Right ventricle myocardium inferior (tissue), 1 donor: ENCODE measurements around the gene TSPAN6. TPM values are rescaled to one million over a fixed set of nuclear protein-coding genes. Genes with fewer than 3 reads are reported as not detected.
A peak's percentile ranks its signal among the peaks of the same experiment; 100 is the strongest.

Experiments
- ATAC-seq: fragments of 200-7000 bp; cut with Tn5 transposase; one replicate; pipeline ENCODE4 v1.9.1; 2020; ENCODE audit warnings: mild to moderate bottlenecking, moderate library complexity
- DNase-seq: peaks from one replicate; pipeline ENCODE4 v3.0.0; 2021; ENCODE audit errors: missing footprints
- intact Hi-C: fragments of 100-400 bp; cut with DNase I; formaldehyde crosslinking; loops from one replicate; pipeline ENCODE4 v1.11.0; 2022
- total RNA-seq: library from RNA; stranded (reverse); fragmentation: NEBNext Ultra II Directional; extraction: Animal tissue kit (Norgen Biotek cat#: 25700); gene quantifications from one replicate; pipeline ENCODE4 v1.2.1, GENCODE V29; 2021
- donor health status: DM: no; HTN: yes; CAD: no; lungs with severe emphysema.

The TSPAN6 gene
- total RNA-seq, 1 donor from 2014 or later, result 5.0 TPM

DNA sequence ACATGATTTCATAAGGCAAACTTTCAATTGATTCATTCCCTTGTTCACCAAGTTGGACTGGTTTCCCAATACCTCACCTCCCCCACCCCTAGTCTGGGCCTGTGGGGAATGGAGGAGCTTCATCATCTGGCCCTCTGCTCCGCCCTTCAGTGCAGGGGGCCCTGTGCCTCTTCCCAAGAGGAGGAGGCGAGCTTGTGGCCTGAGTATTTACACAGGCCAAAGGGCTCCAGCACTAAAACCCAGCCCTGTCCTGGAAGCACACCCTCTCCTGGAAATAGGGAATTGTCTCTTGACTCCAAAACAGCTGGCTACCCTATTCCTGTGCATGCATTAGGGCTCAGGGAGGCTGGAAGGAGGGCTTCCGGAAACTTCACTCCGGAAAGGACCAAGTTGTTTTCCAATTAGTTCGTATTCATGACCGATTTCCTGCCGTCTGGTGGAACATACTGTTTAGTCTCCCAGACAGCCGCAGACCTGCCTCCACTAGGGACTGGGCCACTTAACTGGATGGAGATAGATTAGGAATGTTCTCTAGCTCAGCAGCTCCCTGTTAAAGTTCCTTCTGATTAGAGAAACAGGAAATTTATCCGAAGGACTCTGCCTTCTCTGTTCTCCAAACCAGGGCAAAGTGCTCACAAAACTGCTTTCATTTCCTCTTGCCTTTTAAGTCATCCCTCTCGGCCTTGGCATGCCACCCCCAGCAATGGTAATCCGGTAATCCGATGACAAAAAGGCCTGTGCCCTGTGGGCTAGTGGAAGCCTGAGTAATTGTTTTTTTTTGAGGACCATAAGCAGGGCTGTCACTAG, 13.1 kb upstream of the TSPAN6 start:
- peak; percentile 94 for ATAC-seq
- intact Hi-C loops, result no loop called here
- peak; percentile 73 for DNase-seq

DNA sequence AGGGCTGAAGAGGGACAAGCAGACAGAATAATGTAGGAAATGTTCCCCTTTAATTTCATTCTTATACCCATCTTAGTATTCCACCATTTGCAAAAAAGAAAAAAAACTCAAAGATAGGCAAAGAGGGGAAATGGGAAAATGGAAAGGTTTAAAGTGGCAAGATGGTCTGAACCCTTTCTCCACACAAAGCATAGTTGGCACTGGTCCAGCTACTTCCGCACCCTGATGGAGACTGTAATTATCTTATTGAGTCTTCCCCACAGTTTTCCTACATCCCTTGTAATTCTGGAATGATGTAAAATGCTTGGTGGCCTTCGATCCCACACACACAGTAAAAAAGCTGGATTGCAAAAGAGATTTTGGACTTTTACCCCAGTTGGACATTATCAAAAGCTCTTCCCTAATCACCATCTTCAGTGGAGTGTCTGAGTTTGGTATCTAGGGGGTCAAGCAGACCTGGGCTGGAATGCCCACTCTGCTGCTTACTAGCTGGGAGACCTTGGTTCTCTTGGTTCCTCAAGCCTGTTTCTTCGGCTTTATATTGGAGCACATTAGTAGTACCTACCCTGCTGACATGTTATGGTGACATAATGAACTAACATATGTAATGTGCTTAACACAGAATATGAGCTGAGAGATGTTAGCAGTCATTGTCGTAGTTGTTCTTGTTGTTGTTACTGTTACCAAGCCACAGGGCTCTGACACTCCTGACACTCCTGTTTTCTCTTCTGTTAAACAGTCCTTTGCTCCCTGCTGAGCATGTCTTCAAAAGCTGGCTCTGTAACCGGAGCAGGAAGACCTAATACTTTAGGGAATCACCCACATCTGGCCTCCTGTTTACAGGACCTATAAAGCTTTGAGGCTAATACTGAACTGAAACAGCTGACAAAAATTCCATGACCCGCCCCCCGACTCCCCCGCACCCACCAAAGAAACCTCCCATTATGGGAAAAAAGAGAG, 12.1 kb upstream of the TSPAN6 start:
- DNase-seq (no peak), ATAC-seq (peak; percentile 51)
- intact Hi-C loops, result no loop called here

DNA sequence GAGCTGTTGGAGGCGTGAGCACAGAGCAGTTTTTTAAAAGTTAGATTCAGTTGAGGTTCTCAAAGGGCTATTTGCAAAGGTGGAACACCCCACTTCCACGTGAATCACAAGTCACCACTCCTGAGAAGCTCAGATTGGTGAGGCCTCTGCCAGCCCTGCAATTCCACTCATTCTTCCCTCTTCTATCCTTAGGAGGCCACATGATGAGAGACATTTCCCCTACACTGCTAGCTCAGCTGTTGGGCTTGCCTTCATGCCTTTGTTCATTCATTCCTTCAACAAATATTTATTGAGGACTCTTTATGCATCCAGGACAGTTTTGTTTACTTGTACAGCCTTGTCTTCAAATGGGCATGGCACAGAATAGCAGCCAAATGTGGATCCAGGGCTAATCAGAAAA, 11.1 kb upstream of the TSPAN6 start:
- no peak for DNase-seq
- no peak for ATAC-seq
- intact Hi-C loops, result no loop called here

DNA sequence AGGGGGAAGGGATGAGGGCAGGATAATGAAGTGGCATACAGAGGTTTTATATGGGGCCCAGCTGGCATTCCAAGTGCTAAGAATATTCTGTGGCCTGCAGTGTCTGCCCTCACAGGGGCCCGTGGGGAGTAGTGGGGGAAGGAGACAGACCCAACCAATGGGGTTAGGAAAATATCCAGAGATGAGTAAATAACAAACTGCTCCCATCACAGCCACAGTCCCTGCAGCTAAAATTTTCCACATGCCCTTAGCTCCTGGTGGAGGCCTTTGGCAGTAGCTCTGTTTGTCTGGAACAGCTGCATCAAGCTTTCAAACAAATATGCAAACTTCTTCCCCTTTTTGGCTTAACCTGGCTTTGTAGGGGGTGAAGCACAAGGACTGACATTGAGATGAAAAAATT, 10.5 kb upstream of the TSPAN6 start:
- ATAC-seq (no peak), DNase-seq (no peak)
- intact Hi-C loops, result no loop called here

DNA sequence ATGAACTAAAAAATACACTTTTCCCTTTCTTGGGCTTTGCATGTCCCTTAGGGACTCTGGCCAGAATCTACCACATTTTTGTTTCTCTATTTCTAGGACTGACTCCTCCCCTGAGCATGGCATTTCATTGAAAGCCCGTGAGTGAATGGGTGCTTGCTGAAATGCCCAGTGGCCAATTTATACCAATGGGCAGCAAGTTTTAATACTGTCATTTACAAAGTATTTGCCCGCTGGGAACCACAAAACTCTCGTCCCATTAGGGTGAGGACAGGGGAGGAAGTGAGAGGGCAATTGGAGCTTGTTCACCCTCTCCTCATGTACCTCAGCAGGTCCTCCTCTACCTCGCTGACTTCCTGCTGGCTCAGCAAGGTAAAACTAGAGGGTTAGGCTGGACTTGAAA, 8.5 kb upstream of the TSPAN6 start:
- ATAC-seq (no peak), DNase-seq (no peak)
- intact Hi-C loops, result no loop called here

DNA sequence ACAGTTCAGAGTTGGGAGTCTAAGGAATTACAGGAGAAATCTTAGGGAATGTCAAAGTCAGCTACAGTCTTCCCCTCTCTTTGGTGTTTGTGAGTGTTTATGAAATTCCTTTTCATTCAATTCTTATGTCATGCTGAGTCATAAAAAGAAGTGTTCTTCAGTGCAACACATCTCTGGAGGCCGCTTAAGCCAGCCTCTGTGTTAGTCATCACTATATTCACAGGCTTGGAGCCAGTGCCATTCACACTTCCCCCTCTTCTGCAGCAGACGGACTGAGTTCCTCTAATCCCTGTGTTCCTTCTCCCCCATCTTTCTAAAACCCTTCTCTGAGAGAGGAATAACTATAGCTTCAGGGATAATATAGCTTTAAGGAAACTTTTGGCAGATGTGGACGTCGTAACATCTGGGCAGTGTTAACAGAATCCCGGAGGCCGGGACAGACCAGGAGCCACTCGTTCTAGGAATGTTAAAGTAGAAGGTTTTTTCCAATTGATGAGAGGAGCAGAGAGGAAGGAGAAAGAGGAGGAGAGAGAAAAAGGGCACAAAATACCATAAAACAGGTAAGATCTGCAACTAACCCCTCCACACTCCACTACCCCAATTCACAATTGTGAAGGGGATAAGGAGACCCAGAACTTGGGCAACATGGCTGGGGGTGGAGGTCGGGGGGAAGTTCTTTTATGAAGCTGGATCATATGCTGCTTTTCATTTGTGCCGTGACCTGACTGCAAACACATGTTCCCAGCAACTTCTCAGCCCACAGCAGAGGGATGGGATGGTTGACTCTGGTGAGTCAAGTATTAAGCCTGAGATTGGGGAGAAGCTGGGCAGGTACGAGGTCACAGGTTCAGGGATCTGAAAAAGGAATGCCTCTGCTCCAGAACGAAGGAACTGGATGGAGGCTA, 7.6 kb upstream of the TSPAN6 start, which contains the start of gene SRPX2:
SRPX2 (plus strand) TSS at position 244 of the 905 bp plus-strand sequence. CDS start 2,124 bp downstream, outside the sequence.
- ATAC-seq (peak; percentile 92), DNase-seq (no peak)
- intact Hi-C loops, result no loop called here

DNA sequence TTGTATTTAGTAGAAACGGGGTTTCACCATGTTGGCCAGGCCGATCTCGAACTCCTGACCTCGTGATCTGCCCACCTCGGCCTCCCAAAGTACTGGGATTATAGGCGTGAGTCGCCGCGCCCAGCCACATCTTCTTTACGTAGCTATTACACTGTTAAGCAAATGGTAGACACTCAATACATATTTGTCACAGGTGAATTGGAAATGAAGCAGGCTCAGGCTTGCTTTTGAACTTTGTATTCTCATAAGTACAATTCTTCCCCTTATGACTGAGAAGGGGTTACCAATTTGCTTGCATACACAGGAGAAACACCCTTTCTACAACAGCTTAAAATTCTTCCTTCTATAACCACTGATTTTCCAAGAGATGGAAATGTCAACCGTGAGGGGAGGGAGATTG, 6.6 kb upstream of the TSPAN6 start:
- DNase-seq, result no peak

DNA sequence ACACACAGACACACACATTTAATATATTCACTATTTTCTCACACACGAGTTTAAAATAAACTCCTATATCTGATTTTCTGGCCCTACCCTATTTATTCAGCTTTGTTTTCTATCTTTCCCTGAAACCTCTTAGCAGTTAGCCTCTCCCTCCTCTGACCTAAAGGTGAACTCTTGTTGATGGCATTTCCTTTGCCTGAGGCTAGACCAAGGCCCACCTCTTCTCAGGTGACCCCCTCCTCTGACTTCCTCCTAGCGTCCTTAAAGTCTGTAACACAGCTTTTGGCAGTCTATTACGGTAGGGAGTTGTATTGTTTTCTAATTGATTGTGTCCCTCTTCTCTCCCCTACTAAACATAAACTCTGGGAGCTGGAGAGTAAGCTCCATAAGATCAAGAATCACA, 5.7 kb upstream of the TSPAN6 start:
- ATAC-seq, result no peak
- intact Hi-C loops, result no loop called here
- no peak for DNase-seq

More for the DNA sequence above, 6.6 kb upstream of the TSPAN6 start:
- intact Hi-C loops, result no loop called here
- ATAC-seq, result no peak

DNA sequence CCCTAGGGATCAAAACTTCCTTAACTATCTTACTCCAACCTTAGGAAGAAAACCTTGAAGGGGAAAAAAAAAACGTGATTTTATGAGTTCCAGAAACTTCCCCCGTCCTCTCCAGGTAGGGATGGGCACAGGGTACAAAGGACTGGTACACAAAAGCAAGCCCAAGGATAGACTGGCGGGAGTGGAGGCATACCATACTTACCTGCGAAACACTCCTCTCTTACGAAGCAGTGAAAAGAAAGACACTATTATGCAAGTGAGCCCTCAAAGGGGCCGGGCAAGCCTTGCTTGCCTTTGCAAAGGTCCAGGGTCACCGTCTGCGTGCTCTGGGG, 651 bp downstream of the TSPAN6 start:
- DNase-seq (no peak), ATAC-seq (peak; percentile 13)
- intact Hi-C loops, result no loop called here

DNA sequence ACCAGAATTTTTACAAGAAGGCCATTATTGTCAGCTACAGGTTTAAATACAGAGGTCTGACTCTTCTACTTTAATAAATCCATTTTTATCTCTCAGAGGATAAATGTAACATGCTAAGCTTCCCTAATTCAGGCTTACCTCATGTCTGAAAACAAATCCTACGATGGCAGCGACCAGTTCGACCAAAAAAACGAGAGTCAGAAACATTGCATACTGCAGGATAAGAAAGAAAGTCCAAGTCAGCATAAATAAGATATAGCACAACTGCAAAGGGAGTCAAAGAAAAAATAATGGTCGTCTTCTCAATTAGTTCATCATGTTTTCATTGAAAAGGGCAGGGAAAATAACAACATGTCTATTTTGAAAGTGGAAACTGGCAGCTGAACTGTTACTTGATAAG, 1.6 kb downstream of the TSPAN6 start:
- no peak for DNase-seq
- intact Hi-C loops, result no loop called here
- no peak for ATAC-seq

DNA sequence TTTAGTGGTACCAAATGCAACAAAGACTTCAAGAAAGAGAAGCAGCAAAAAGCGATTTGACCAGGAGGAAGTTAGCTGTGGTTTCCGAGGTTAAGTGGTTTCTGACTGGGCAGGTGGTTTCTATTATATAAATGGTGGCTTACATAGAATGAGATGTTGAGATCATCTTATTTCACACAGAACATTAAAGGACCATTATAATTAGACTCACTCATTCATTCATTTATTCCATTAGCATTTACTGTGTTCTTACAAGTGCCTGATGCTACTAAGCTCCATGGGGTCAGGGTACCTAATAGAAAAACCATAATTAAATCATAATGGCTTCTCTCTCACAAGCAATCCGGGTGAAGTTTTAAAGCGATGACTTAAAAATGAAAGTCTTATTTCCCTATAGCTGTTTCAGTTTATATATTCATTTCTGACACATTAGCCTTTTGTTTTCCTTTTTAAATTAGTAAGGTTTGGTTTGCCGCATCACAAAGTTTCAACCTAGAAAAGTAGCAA, 10.6 kb downstream of the TSPAN6 start:
- intact Hi-C loops, result no loop called here
- no peak for ATAC-seq
- DNase-seq, result no peak

DNA sequence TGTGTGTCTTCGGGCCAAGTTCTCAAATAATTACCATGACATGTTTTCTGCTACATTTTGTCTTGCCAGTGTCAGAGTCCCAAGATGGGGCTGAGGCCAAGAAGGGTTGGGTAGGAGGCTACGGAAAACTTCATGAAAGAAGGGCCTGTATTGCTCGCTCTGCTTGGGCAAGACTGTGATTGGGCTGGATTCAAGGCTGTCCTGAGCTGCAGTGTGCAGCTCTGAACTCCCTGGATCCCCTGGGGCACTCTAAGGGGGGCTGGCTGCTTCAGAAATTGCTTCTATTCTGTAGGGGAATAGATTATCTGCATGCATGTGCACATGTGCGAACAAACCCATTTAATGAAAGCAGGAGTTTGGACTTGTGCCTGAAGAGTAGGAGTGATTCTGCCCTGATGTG, 13.6 kb downstream of the TSPAN6 start:
- ATAC-seq (peak; percentile 75), DNase-seq (no peak)
- intact Hi-C loops, result no loop called here

DNA sequence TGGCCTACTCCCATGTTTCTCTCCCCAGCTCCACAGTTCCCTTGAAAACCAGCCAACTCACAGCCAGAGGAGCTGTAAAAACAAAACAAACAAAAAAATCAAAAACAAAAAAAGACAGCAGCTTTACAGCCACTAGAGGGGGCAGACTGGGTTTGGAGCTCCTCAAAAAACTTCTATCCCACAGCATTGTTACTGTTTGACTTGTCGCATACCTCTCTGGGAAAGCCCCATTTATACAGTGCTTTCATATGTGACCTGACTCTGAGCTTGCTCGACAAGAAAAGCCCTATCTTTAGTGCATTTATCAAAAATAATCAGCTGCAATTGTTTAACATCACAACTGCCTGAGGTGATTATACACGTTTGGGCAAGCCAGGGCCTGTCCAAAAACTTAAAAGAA, 21.6 kb downstream of the TSPAN6 start:
- ATAC-seq (no peak), DNase-seq (no peak)
- intact Hi-C loops, result no loop called here

DNA sequence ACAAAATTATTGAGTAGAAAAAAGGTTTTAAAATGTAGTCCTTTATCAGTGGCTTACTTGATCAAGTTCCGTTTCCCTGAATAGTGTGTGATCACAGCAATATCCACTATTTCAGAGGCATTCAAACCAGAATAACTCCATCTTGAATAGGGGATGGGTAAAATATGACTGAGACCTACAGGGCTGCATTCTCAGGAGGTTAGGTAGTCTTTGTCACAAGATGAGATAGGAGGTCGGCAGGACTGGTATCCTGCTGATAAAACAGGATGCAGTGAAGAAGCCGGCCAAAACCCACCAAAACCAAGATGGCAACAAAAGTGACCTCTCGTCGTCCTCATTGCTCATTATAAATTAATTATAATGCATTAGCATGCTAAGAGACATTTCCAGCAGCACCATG, 24.7 kb downstream of the TSPAN6 start:
- intact Hi-C loops, result no loop called here
- ATAC-seq, result no peak
- DNase-seq, result no peak

DNA sequence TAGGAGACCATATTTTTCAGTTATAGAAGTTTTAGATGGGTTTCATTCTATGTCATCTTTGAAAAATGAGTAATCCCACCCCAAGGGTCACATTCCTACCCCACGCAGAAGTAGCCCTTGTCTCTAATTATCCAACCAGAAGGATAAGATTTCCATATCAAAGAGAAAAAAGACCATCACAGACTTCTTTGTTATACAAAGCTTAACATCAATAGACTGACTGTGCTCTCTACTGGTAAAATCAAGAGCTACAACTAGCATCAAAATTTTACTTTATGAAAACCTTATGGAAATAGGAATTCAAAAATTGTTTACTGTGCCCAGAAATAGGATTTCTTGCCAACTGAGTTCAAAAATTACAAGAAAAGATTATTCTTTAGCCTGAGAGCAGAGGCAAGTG, 27.0 kb downstream of the TSPAN6 start:
- ATAC-seq (no peak), DNase-seq (no peak)
- intact Hi-C loops, result no loop called here

DNA sequence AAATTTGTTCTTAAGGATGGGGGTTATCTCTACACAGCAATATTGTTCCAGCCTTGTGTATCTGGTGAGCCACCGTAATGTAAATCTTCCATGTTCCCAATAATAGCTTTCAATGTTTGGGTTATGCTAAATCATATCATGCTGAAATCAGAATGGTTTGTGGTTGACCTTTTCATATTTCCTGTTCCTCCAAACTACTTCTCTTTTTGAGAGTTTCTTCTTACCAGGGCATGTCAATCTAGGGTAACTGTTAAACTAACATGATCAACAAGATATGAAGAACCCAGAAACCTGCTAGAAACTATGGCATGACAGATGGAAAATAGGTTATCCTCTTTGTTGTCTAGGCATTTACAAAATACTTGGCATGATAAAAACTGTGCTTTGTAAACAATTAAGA, 29.9 kb downstream of the TSPAN6 start:
- DNase-seq (no peak), ATAC-seq (no peak)
- intact Hi-C loops, result no loop called here

DNA sequence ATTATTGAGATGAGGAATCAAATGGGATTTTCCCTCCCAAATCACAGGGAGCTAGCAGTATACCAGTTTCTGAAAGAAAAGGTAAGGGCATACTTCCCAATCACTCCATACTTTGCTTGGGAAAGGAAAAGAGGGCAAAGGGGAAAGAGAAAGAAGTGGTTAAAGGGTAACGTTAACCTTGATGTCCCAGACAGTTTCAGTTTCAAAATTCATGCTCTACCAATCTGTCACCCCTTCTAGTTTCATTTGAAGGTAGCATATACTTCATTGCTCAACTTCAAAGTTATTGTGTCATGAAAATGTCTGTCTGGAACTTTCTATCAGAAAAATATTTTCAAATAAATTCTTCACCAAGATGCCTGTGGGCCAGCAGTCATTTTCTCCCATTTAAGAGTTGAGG, 35.8 kb downstream of the TSPAN6 start:
- no peak for ATAC-seq
- intact Hi-C loops, result no loop called here

DNA sequence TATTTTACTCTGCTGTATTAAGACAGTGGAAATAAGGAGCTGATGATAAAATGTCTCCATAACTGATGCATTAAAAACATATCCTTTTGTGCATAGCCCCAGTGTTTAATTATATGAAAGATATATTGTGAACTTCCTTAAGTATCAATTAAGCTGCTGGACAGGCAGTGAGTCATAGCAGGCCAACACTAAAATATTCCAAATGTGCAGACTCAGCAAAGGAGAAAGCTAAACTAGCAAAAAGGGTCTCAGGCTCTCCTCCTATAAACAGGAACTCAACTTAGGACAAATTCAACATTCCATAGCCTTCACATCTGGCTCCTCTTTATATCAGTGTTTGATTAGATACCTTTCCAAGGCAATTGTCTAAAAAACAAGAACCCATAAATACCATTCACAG, 36.3 kb downstream of the TSPAN6 start:
- ATAC-seq (no peak), DNase-seq (no peak)

More for the DNA sequence above, 35.8 kb downstream of the TSPAN6 start:
- DNase-seq, result no peak

DNA sequence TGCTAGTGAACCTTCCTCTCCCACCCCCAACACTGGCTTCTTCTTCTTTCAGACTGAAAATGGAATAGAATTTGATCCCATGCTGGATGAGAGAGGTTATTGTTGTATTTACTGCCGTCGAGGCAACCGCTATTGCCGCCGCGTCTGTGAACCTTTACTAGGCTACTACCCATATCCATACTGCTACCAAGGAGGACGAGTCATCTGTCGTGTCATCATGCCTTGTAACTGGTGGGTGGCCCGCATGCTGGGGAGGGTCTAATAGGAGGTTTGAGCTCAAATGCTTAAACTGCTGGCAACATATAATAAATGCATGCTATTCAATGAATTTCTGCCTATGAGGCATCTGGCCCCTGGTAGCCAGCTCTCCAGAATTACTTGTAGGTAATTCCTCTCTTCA, 37.1 kb downstream of the TSPAN6 start:
- ATAC-seq, result no peak
- no peak for DNase-seq
- intact Hi-C loops, result no loop called here

More for the DNA sequence above, 36.3 kb downstream of the TSPAN6 start:
- intact Hi-C loops, result no loop called here
